IPS-20b (cell line): ENCODE measurements around the gene PXYLP1.

Experiments used
- H3K27ac ChIP-seq: one replicate; pipeline ENCODE4 v1.5.1; 2013; ENCODE audit warnings: low read length
- H3K27me3 ChIP-seq: 2 replicates; pipeline ENCODE4 v1.6.1; 2013; ENCODE audit warnings: mild to moderate bottlenecking, low read length, inconsistent platforms; ENCODE audit not compliant: insufficient read depth
- H3K36me3 ChIP-seq: 2 replicates; pipeline ENCODE4 v1.6.1; 2013; ENCODE audit warnings: low read depth, mild to moderate bottlenecking, inconsistent platforms, low read length, moderate library complexity; ENCODE audit not compliant: insufficient read depth
- H3K4me1 ChIP-seq: 2 replicates; pipeline ENCODE4 v1.6.1; 2013; ENCODE audit warnings: mild to moderate bottlenecking, control low read depth, inconsistent platforms, low read length, moderate library complexity; ENCODE audit not compliant: insufficient read depth
- H3K4me3 ChIP-seq: 2 replicates; pipeline ENCODE4 v1.5.1; 2013; ENCODE audit warnings: mild to moderate bottlenecking, low read length, inconsistent platforms
- H3K9ac ChIP-seq: 2 replicates; pipeline ENCODE4 v1.6.1; 2013; ENCODE audit warnings: low read depth, mild to moderate bottlenecking, inconsistent platforms, low read length, moderate library complexity
- H3K9me3 ChIP-seq: 2 replicates; pipeline ENCODE4 v1.6.1; 2013; ENCODE audit warnings: mild to moderate bottlenecking, low read depth, low read length, inconsistent platforms; ENCODE audit not compliant: insufficient read depth

PXYLP1 gene

DNA sequence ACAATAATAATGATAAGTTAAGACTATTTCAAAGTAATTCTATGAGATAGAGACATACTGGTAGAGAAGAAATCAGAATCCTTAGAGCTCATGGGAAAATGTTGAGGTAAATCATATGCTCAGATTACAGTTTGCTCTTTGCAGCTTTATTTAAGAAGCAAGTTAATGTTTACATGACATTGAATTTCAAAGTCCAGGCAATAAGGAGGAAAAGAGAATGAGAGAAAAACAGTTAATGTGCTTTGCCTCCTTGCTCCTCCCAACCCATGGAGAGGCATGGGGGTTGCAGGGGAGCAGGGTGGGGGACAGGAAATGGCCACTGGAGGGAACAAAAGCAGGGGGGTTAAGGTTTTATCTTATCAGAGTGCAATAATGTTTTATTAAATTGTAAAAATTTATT is 94.5 kb downstream of the PXYLP1 start:
- peaks cover 7% of the 10 kb centered on the region; the same call in 1 of the 2 replicates for H3K4me1 ChIP-seq
- no peak overlapping the region for H3K27ac ChIP-seq
- no peak overlapping the region for H3K4me3 ChIP-seq
- no peaks in the 10 kb centered on the region for H3K36me3 ChIP-seq
- no peak overlapping the region for H3K9ac ChIP-seq
- H3K9me3 ChIP-seq: no peaks in the 10 kb centered on the region
- no peaks in the 10 kb centered on the region for H3K27me3 ChIP-seq

DNA sequence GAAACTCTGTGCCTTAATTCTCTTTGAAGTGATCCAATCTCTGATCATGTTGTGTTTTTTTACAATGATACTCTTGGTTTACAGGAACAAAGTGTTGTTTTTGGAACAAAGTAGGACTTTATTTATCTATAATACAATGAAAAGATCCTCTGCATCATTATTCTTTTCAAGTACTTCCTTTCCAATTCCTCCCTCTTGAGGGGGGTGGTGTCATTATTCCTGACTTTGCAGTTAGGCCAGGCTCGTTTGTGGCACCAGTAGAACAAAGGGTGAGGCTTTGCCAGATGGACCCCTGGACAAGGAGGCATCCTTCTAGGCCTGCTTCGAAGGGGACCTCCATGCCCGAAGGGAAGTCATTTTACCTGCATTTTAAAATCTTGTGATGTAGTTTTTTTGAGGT is 95.0 kb downstream of the PXYLP1 start:
- H3K9ac ChIP-seq: no peak overlapping the region
- H3K9me3 ChIP-seq: no peaks in the 10 kb centered on the region
- H3K27me3 ChIP-seq: no peaks in the 10 kb centered on the region
- no peak overlapping the region for H3K27ac ChIP-seq
- no peak overlapping the region for H3K4me3 ChIP-seq
- peaks cover 7% of the 10 kb centered on the region; the same call in 1 of the 2 replicates for H3K4me1 ChIP-seq
- no peaks in the 10 kb centered on the region for H3K36me3 ChIP-seq

DNA sequence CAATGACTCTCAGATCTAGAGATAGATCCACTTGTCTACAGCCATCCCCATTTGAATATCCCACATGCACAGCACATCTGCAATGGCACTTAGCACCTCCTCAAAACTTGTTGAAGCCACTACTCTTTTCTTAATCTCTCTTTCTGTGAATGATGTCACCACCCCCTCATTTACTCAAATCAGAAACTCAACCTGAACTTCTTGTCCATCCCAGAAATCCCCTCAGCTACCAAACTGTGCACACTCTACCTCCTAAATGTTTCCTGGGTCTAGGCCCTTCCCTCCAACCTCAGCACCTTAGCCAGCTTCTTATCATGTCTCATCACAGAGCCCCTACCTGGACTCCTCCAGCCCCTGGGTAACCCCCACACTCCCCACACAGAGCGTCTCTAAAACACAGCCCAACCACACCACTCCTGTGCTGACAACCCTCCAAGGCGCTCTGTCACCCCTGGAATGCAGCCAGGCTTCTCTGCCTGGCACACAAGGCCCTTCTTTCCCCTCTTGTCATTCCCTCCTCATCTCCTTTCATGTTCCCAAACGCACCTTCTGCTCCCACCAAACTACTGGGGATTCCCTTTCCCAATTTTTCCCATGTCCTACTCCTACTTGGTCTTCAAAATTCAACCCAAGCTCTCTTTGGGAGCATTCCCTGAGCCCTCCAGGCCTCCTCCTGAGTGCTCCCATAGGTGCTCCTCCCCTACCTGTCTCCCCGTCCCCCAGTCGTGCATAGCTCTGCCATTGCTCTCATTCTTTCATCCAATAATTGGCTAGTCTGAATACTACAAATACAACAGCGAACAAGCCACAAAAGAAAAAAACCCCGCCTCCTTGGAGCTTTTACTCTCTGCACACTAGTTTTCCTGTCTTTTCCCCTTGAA is 96.9 kb downstream of the PXYLP1 start:
- no peaks in the 10 kb centered on the region for H3K27me3 ChIP-seq
- H3K4me3 ChIP-seq: no peak overlapping the region
- no peak overlapping the region for H3K27ac ChIP-seq
- H3K9me3 ChIP-seq: no peaks in the 10 kb centered on the region
- no peaks in the 10 kb centered on the region for H3K36me3 ChIP-seq
- peaks cover 7% of the 10 kb centered on the region; the same call in 1 of the 2 replicates for H3K4me1 ChIP-seq
- H3K9ac ChIP-seq: no peak overlapping the region

DNA sequence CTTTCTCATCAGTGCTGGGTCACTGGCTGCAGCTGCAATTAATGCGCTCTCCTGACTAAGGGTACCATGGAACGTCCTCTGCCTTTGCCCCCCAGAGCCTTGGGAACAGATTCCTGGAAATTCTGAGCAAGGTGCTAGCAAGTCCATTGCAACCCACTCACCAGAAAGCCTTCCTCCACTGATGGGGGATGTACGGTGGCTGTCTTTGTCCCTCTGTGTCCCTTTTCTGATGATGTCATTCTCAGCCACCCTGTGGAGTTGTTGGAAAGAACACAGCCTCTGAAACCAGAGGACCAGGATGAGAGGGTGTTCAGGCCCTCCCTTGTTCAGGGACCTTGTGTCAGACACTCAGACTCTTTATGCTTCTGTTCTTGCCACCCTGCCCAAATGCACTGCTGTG is 98.6 kb downstream of the PXYLP1 start:
- H3K9me3 ChIP-seq: no peaks in the 10 kb centered on the region
- peaks cover 11% of the 10 kb centered on the region; the same call in 1 of the 2 replicates for H3K4me1 ChIP-seq
- H3K4me3 ChIP-seq: no peak overlapping the region
- no peak overlapping the region for H3K9ac ChIP-seq
- no peaks in the 10 kb centered on the region for H3K27me3 ChIP-seq
- H3K27ac ChIP-seq: no peak overlapping the region
- H3K36me3 ChIP-seq: no peaks in the 10 kb centered on the region

DNA sequence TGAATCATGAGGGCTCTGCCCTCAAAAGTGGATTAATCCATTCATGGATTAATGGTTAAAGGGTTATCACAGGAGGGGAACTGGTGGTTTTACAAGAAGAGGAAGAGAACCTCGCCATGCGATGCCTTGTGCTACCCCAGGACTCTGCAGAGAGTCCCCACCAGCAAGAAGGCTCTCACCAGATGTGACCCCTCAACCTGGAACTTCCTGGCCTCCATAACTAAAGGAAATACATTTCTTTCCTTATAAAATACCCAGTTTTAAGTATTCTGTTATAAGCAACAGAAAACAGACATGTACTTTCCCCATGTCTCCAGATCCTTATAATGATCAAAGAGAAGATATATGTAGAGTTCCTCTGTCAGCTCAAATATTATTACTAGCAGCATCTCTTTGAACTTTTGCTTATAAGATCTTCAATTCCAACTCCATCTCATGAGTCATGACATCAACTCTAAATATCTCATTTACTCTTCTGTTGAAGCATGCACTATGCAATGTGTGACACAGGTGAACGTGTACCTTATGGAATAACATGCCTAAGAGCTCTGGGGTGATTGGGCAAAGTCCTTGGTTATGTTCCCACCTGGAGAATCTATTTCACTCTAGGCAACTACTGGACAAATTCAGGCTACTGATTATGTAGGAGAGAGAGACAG is 99.2 kb downstream of the PXYLP1 start:
- Histone ChIP-seq H3K36me3 (no peaks in the 10 kb centered on the region), H3K4me1 (peaks cover 11% of the 10 kb centered on the region; the same call in 1 of the 2 replicates), H3K27me3 (no peaks in the 10 kb centered on the region), H3K9ac (no peak overlapping the region), H3K27ac (no peak overlapping the region), H3K9me3 (no peaks in the 10 kb centered on the region), H3K4me3 (no peak overlapping the region)

DNA sequence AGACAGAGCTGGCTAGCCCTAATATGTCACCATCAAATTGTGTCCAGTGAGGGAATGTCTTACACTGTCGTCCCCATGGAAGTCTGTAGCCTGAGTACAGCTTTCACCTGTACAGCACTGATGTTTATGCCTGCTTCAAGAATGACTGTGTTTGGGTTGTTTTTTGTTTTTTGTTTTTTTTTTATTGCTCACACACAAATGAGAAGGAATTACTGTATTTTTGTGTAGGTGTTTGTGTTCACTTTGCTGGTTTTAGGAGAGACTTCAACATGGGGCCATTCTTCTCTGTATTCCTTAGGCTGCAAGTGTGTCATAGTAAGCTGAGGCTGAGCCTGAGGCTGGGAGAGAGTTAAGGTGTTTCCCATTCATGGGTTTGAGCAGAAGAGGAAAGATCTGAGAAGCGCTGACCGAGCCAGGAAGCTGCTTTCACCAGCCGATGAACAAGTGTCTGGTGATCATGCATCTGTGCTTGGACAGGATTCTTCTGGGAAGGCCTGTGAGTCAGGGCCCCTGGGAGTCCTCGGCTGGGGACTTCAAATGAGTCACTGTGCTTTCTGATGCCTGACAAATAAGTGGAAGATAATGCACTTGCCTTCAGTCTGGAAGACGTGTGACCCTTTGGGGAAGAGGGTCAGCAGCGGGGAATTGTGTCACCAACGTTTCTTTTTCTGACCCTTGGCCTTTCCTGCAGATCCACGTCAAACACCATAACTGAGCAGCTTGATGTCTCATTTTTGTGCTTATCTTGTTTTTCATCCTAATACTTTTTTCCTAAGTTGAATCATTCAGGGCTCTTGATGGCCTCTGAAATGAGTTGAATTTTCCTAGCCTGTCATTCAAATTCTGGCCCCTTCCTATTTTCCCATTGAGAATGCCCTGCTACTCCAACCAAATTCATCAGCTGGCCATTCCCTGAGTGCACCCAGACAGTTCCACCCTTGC is 100.0 kb downstream of the PXYLP1 start:
- peaks cover 8% of the 10 kb centered on the region; the same call in 1 of the 2 replicates for H3K4me1 ChIP-seq
- H3K9ac ChIP-seq: no peak overlapping the region
- no peak overlapping the region for H3K27ac ChIP-seq
- no peaks in the 10 kb centered on the region for H3K36me3 ChIP-seq
- no peaks in the 10 kb centered on the region for H3K9me3 ChIP-seq
- H3K27me3 ChIP-seq: no peaks in the 10 kb centered on the region
- H3K4me3 ChIP-seq: no peak overlapping the region

DNA sequence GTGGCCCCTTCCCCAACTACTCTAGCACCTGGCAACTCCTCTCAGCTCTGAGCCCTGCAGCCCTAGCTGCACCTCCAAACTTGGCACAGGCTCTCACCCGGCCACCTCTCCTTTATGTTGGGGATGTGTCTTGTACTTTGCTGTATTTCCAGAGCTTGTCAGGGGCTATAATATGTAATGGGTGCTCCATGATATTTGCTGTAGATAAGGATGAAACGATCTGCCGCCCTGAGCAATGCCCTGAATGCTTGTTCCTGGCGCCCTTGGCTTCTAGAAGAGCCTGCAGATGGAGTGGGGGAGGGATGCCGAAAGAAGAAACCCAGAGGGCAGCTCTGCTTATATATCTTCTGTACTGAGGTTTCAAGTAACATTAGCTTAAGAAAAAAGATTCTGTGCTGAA is 100.8 kb downstream of the PXYLP1 start:
- H3K27ac ChIP-seq: no peak overlapping the region
- H3K27me3 ChIP-seq: no peaks in the 10 kb centered on the region
- H3K36me3 ChIP-seq: no peaks in the 10 kb centered on the region
- H3K4me3 ChIP-seq: no peak overlapping the region
- H3K4me1 ChIP-seq: peaks cover 5% of the 10 kb centered on the region; the same call in 1 of the 2 replicates
- H3K9me3 ChIP-seq: no peaks in the 10 kb centered on the region
- no peak overlapping the region for H3K9ac ChIP-seq

DNA sequence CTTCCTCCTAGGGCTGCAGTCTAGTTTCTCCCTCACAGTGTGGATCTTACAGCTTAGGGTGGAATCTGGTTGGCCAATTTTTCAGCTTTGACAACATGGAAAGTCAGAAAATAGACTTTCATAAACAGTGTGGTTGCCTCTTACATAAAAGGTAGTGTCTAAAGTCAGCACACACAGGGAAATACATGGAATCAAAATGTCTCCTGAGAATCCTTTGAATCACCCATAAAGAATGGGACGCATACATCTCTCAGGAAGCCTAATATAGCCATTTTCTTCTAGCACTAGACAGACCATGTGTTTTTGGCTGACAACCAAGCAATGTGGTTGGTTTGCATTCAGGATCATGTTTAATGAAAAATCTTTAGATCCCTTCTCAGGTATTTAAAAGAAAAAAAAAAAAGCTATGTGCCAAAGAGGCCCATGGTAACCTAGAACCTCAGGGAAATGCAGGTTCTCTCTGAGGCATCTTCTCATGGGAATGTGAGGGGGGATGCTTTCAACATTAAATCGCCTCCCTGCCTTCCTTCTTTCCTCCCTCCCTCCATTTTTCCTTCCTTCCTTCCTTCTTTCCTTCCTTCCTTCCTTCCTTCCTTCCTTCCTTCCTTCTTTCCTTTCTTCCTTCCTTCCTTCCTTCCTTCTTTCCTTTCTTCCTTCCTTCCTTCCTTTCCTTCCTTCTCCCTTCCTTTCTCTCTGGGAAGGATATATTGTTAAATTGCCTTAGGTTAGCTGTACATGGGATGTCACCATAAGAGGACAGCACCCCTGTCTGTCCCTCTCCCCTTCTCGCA is 102.4 kb downstream of the PXYLP1 start:
- Histone ChIP-seq H3K36me3 (no peaks in the 10 kb centered on the region), H3K9ac (no peak overlapping the region), H3K4me1 (peaks cover 5% of the 10 kb centered on the region; the same call in 1 of the 2 replicates), H3K27ac (no peak overlapping the region), H3K9me3 (no peaks in the 10 kb centered on the region), H3K27me3 (no peaks in the 10 kb centered on the region), H3K4me3 (no peak overlapping the region)

DNA sequence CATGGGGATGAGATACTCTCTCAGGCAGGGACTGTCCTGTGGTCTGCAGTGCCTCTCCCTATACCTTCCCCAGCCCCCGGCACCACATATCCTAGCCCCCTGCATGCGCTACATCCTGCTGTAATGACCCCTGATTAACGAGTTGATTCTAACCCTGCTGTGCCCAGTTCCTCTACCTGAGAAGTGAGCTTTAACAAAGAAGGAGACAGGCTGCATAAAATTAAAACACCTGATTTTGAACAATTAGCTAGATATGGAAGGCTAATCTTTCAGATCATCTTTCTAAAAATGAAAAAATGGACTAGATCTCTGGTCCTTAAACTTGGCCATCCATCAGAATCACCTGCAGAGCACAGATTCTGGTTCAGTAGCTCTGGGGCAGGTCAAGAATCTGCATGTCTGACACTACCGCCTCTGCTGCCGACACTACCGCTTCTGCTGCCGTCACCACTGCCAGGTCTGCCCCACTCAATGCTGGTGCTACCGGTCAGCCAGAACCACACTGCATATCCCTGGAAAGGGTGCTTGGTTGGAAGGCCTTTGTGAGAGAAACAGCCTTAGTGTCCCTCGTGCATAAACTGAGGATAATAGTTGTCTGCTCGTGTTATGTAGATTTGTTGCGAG is 103.1 kb downstream of the PXYLP1 start:
- H3K9ac ChIP-seq: no peak overlapping the region
- no peaks in the 10 kb centered on the region for H3K27me3 ChIP-seq
- H3K4me3 ChIP-seq: no peak overlapping the region
- no peak overlapping the region for H3K27ac ChIP-seq
- no peaks in the 10 kb centered on the region for H3K9me3 ChIP-seq
- peaks cover 5% of the 10 kb centered on the region; the same call in 1 of the 2 replicates for H3K4me1 ChIP-seq
- no peaks in the 10 kb centered on the region for H3K36me3 ChIP-seq

DNA sequence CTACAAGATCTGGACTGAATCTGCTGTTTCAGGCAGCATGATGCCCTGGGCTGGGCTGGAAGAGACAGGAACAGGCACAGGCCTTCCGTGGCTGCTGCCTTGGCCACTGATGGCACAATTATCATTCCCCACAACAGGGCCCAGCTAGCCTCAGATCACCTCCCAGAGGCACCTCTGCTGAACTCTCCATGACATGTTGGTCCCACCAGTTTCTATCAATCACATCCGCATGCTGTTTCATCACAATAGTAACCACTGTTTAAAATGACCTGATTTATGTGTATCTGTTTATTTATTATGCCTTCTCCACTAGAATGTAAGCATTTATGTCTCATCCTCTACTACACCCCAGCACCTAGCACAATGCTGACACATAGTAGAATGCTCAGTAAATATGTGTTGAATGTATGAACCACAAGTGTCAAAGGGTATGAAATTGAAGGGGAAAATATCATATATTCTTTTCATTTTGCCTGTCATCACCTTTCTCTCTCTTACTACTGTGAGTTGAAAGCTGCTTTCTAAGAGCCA is 104.0 kb downstream of the PXYLP1 start:
- no peak overlapping the region for H3K4me3 ChIP-seq
- no peak overlapping the region for H3K27ac ChIP-seq
- no peak overlapping the region for H3K9ac ChIP-seq
- H3K9me3 ChIP-seq: no peaks in the 10 kb centered on the region
- no peaks in the 10 kb centered on the region for H3K27me3 ChIP-seq
- H3K36me3 ChIP-seq: no peaks in the 10 kb centered on the region
- peaks cover 5% of the 10 kb centered on the region; the same call in 1 of the 2 replicates for H3K4me1 ChIP-seq
